ENCODE results near the gene ELOVL7. TPM values are rescaled to one million over a fixed set of nuclear protein-coding genes. Genes with fewer than 3 reads are reported as not detected.

The ELOVL7 gene
- polyA plus RNA-seq, 3 donors, result 0.21 to 0.36 (median 0.33) TPM

DNA sequence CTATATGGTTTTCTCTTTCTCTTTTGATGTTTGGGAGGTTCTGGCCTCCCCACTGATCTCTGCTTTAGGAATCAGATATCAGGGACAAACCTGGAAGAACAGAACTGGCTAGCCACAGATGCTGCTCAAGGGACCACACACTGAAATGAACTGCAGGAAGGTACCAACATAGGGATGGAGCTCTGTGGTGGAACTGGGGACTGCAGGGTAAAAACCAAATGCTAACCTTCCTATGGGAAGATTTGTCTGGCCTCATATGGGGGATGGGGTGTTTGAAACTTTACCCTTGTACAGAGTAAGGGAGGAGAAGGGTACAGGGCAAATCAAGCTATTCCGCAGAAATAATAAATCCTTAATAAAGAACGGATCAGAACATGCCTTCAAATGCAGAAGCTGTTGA lies 49.4 kb downstream of the ELOVL7 start:
- no peaks in the 10 kb centered on the region for H4K20me1 ChIP-seq (ENCODE audit: insufficient read depth, low read length)
- no peaks in the 10 kb centered on the region for H3K27me3 ChIP-seq (ENCODE audit: control insufficient read depth in 2 of 2, insufficient read depth in 2 of 2, low read length in 2 of 2)
- H3K36me3 ChIP-seq (replicated peaks in 1 of 2; ENCODE audit: control insufficient read depth in 1 of 2, insufficient read depth in 2 of 2, low read length in 2 of 2), result no peaks in the 10 kb centered on the region
- H3K36me3 Mint-ChIP-seq, result no peaks in the 10 kb centered on the region
- H3K9me3 ChIP-seq (replicated peaks in 1 of 2; ENCODE audit: control insufficient read depth in 1 of 2, insufficient read depth in 1 of 2, low read length in 2 of 2), result no peaks in the 10 kb centered on the region
- no peaks in the 10 kb centered on the region for H3K79me2 ChIP-seq (ENCODE audit: insufficient read depth, low read length)
- peaks cover 0 to 4% (median 1%) of the 10 kb centered on the region in 3 donors for H3K27me3 Mint-ChIP-seq (ENCODE audit: low read depth in 3 of 3)
- no peak overlapping the region for H3K27ac Mint-ChIP-seq
- H3K4me3 Mint-ChIP-seq, result no peak overlapping the region
- no peak overlapping the region for H2AFZ ChIP-seq (ENCODE audit: insufficient read depth, low read depth, low read length, poor library complexity, severe bottlenecking)
- no peak overlapping the region for H3K4me3 ChIP-seq (replicated peaks in 1 of 3; ENCODE audit: low read depth in 2 of 3, low read length in 3 of 3)
- peaks cover 0 to 3% (median 1%) of the 10 kb centered on the region in 7 donors for H3K9me3 Mint-ChIP-seq
- H3K4me2 ChIP-seq (replicated peaks; ENCODE audit: extremely low read depth, low read length, poor library complexity, severe bottlenecking), result no peak overlapping the region
- TF ChIP-seq, protein P1, sequence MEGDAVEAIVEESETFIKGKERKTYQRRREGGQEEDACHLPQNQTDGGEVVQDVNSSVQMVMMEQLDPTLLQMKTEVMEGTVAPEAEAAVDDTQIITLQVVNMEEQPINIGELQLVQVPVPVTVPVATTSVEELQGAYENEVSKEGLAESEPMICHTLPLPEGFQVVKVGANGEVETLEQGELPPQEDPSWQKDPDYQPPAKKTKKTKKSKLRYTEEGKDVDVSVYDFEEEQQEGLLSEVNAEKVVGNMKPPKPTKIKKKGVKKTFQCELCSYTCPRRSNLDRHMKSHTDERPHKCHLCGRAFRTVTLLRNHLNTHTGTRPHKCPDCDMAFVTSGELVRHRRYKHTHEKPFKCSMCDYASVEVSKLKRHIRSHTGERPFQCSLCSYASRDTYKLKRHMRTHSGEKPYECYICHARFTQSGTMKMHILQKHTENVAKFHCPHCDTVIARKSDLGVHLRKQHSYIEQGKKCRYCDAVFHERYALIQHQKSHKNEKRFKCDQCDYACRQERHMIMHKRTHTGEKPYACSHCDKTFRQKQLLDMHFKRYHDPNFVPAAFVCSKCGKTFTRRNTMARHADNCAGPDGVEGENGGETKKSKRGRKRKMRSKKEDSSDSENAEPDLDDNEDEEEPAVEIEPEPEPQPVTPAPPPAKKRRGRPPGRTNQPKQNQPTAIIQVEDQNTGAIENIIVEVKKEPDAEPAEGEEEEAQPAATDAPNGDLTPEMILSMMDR (IDR thresholded peaks at IDR 0.05), result no peak
- intact Hi-C loops (cut with micrococcal nuclease), result no loop called here
- WGBS (ENCODE audit: insufficient coverage), result 85% methylated on average over 2 of the region's 2 CpGs
- no peaks in the 10 kb centered on the region for H3K4me1 Mint-ChIP-seq
- H3K9ac ChIP-seq (ENCODE audit: insufficient read depth, low read length, poor library complexity, severe bottlenecking), result no peak overlapping the region
- no peak for DNase-seq
- H3K27ac ChIP-seq (ENCODE audit: low read depth in 1 of 2, low read length in 2 of 2), result no peak overlapping the region
- no peaks in the 10 kb centered on the region for H3K4me1 ChIP-seq (ENCODE audit: control insufficient read depth in 1 of 2, insufficient read depth in 2 of 2, low read length in 2 of 2)

GRCh38 chr5:60792438-60792837 lies 51.6 kb downstream of the ELOVL7 start:
- no peak for DNase-seq
- Histone ChIP-seq H3K9me3 (replicated peaks in 1 of 2; ENCODE audit: control insufficient read depth in 1 of 2, insufficient read depth in 1 of 2, low read length in 2 of 2) (no peaks in the 10 kb centered on the region), H3K4me2 (replicated peaks; ENCODE audit: extremely low read depth, low read length, poor library complexity, severe bottlenecking) (no peak overlapping the region), H3K79me2 (ENCODE audit: insufficient read depth, low read length) (no peaks in the 10 kb centered on the region), H4K20me1 (ENCODE audit: insufficient read depth, low read length) (no peaks in the 10 kb centered on the region), H3K27ac (ENCODE audit: low read depth in 1 of 2, low read length in 2 of 2) (no peak overlapping the region), H3K4me3 (replicated peaks in 1 of 3; ENCODE audit: low read depth in 2 of 3, low read length in 3 of 3) (no peak overlapping the region), H3K9ac (ENCODE audit: insufficient read depth, low read length, poor library complexity, severe bottlenecking) (no peak overlapping the region), H3K36me3 (replicated peaks in 1 of 2; ENCODE audit: control insufficient read depth in 1 of 2, insufficient read depth in 2 of 2, low read length in 2 of 2) (no peaks in the 10 kb centered on the region), H3K27me3 (ENCODE audit: control insufficient read depth in 2 of 2, insufficient read depth in 2 of 2, low read length in 2 of 2) (no peaks in the 10 kb centered on the region), H3K4me1 (ENCODE audit: control insufficient read depth in 1 of 2, insufficient read depth in 2 of 2, low read length in 2 of 2) (no peaks in the 10 kb centered on the region), H2AFZ (ENCODE audit: insufficient read depth, low read depth, low read length, poor library complexity, severe bottlenecking) (no peak overlapping the region)
- Mint-ChIP-seq H3K4me1 (no peaks in the 10 kb centered on the region), H3K4me3 (no peak overlapping the region), H3K9me3 (peaks cover 0 to 3% (median 1%) of the 10 kb centered on the region in 7 donors), H3K27me3 (ENCODE audit: low read depth in 3 of 3) (peaks cover 0 to 4% (median 1%) of the 10 kb centered on the region in 3 donors), H3K36me3 (no peaks in the 10 kb centered on the region), H3K27ac (no peak overlapping the region)
- WGBS (ENCODE audit: insufficient coverage), result 60% methylated on average over 1 of the region's 2 CpGs
- intact Hi-C loops (cut with micrococcal nuclease), result no loop called here
- TF ChIP-seq, protein P1 (IDR thresholded peaks at IDR 0.05), result no peak
